Stimulated activated CD4-positive, alpha-beta T cell treated with anti-CD3 and anti-CD28 coated beads, TNF-alpha, amount 100 ng/mL, for 4 hours (primary cell): Measurements from ENCODE around the gene RAB40AL.
A peak's percentile ranks its signal among the peaks of the same experiment; 100 is the strongest.
"Not testable (repeated sequence)": the region's sequence is repeated elsewhere in the genome, so short reads cannot be mapped to it uniquely, and the experiment has no call there.

ENCODE experiments used
- DNase-seq, 3 experiments: peaks; one replicate each; pipeline ENCODE4 v3.0.0-alpha.2; 2020; ENCODE audit warnings: low read depth in 3 of 3

The RAB40AL gene, protein sequence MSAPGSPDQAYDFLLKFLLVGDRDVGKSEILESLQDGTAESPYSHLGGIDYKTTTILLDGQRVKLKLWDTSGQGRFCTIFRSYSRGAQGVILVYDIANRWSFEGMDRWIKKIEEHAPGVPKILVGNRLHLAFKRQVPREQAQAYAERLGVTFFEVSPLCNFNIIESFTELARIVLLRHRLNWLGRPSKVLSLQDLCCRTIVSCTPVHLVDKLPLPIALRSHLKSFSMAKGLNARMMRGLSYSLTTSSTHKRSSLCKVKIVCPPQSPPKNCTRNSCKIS

GRCh38 chrX:102936972-102937371 is at the start of gene RAB40AL:
Gene RAB40AL (plus strand): TSS chrX:102937272. CDS start chrX:102937319, 47 bp downstream.
- not testable (repeated sequence) for DNase-seq

GRCh38 chrX:102887687-102888086 is 49.4 kb upstream of the RAB40AL start:
- DNase-seq: no peak

GRCh38 chrX:102892103-102892502 is 45.0 kb upstream of the RAB40AL start:
- DNase-seq: no peak

DNA sequence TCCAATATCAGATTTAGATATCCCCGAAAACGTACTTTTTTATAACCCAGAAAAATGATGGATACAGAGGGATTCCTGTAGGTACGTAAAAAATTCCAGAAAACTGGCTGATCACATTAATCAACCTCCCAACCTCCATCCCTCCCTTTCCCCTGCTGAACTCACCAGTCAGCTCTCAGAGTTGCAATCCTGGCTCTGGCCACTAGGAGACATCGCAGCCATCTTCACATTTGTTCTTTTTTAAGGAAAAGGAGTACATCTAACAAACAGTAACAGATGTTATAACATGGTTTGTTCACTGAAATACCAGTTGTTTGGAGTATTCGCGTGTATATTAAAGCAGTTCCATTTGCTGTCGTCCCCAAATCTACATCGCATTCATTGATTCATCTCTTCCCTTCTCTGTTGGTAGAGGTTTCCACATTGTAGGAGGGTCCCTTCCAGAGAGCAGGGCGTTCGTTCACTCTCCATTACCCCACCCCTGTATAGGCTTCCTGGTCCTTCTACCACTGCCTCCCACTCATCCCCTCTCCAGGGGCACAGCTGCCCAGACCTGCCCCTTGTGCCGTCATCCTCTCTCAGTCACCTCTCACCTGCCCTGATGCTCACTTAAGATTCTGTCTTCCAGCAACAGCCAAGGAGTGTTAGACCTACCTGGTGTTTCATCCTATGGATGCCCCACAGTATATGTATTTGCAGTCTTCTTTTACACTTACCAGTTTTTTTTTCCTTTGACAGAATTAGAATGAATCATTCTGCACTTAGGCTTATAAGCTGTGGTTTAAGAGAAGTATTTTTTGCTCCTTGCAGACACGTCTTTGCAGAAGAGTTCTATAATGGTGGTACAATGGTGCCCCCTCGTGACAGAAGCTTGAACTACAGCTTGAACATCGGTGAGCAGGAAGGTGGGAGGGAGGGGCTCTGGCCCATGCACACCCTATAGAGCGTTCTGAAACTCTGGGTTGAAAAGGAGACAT is 36.8 kb upstream of the RAB40AL start:
- DNase-seq: peak; percentile 31 to 37 (median 32)

DNA sequence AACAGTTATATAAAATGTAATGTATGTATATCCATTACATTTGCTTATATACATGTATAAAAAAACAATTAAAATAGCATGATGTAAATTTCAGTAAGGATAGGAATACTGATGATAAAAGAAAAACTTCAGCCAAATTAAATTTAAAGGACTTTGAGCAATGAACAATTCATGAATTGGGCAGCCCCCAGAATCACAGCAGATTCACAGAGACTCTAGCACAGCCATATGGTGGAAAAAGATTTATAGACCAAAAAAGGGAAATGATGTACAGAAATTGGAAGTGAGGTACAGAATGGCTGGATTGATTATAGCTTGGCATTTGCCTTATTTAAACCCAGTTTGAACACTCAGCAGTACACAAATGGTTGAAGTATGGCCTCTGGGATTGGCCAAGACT is 34.7 kb upstream of the RAB40AL start:
- no peak for DNase-seq

DNA sequence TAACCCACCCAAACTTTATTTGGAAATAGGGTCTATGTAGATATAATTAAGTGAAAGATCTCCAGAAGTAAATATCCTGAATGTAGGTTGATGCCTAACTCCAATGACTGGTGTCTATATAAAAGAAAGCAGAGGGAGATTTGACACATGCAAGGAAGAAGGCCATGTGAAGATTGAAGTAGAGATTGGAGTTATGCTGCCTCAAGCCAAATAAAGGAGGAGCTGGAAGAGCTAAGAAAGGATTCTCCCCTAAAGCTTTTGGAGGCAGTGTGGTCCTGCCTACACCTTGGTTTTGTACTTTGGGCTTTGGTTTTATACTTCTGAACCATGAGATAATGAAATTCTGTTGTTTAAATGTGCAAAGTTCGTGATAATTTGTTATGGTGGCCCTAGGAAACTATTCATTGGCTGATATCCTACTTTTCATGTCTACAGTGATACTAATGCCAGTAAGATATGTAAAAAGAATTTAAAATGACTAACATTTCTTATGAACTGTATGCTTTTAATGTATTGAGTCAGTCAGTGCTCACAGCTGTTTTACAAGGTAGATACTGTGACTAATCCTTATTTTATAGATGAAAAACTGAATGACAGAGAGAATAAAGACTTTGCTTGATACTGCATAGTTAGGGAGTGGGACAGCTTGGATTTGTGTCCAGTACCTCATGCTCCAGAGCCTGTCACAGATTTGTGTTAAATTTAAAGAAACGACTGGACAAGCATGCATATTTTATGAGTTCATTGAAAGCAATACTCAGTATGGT is 5.9 kb upstream of the RAB40AL start:
- DNase-seq: no peak

GRCh38 chrX:102934624-102935023 is 2.4 kb upstream of the RAB40AL start:
- no peak for DNase-seq

GRCh38 chrX:102950908-102951866 is 14.1 kb downstream of the RAB40AL start:
- DNase-seq: peak; percentile 9 to 18 (median 10)

DNA sequence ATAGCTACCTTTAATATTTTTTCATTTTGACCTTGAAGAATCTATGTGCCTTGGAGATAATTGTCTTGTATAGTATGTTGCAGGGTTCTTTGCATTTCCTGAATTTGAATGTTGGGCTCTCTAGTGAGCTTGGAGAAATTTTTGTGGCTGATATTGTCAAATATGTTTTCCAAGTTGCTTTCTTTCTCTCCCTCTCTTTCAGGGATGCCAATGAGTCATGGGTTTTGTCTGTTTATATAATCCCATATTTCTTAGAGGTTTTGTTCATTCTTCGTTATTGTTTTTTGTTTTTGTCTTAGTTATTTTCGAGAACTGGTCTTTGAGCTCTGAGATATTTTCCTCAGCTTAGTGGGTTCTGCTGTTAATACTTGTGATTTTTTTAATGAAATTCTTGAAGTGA is 20.7 kb downstream of the RAB40AL start:
- DNase-seq: no peak

- DNase-seq: no peak
Measured at GRCh38 chrX:102958794-102959193, 21.7 kb downstream of the RAB40AL start.

DNA sequence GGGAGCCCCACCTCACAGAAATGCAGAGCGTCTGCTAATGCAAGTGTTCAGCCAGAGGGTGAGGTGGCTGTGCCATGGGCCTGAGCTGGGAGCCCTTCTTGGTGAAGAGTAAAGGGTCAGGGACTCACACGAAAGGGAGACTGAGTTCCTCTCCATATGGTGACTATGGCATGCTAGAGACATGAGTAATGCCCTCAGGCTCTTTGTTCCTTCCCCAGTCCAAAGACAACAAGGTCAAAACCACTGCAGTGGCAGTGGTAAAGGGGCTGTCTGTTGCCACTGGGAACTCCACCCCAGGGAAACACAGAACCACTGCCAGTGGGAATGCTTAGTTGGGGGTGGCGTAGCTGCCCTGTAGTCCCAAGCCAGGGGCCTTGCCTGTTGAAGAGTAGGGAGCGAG is 22.4 kb downstream of the RAB40AL start:
- DNase-seq: no peak

DNA sequence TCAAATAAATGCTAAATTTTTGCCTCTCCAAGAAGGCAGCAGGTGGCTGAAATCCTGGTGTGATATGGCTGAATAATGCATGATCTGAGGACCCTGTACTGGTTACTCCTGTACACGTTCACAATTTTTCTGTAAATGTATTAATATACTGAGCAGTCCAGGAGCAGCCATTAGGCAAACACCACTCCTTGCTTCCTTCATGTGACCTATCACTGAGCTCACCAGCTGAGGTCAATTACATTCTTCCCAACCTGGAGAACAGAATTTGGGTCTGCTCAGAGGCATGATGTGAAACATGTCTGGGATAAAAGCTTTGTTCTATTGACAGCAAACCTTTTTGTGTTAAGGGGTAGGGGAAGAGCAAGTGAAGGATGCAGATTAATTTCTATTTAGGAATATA is 26.9 kb downstream of the RAB40AL start:
- no peak for DNase-seq

DNA sequence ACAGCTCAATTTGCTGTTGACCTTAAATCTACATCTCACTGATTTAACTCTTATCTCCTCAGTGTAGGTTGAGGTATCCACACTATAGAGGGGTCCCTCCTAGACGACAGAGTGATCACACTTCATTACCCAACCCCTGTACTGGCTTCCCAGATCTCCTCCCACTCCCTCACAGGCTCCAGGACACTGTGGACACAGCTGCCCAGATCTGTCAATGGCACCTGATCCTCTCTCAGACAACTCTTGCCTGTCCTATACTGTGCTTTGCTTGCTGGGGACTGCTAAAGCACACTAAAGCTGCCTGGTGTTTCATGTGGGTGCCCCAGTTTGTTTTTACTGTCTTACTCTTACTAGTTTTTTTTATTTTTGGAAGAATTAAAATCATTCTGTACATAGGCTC is 27.9 kb downstream of the RAB40AL start:
- no peak for DNase-seq

DNA sequence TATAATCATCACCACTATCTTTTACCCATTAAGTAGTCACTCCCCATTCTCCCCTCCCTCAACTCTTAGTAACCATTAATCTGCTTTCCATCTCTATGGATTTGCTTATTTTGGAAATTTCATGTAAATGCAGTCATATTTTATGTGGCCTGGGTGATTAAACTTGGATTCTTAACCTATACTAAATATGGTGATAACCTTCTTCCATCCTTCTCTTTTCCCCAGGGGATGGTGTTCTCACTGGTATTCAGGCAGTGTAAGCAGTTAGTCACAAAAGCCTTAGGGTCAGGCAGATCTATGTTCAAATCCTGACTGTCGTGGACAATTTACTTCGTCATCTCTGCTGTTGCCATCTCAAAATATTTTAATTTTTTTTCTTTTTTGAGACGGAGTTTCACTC is 29.6 kb downstream of the RAB40AL start:
- no peak for DNase-seq

DNA sequence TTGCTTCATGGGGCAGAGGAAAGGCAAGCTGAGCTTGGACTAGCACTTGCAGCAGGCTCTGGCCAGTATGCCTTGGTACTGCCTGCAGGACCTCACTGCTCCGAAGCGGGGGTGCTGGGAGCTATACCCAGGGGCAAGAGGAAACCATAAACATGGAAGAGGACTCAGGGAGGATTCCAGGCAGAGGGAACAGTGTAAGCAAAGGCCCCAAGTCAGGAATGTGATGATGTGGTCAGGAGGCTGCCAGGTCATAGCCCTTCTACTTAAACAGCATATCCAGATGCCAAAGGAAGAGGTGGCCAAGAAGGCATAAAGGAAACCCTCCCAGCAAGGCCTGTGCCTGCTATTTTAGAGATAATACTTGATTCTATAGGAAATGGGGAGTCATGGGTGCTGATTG is 31.1 kb downstream of the RAB40AL start:
- DNase-seq: no peak

GRCh38 chrX:102971536-102971935 is 34.5 kb downstream of the RAB40AL start:
- DNase-seq: not testable (repeated sequence)

DNA sequence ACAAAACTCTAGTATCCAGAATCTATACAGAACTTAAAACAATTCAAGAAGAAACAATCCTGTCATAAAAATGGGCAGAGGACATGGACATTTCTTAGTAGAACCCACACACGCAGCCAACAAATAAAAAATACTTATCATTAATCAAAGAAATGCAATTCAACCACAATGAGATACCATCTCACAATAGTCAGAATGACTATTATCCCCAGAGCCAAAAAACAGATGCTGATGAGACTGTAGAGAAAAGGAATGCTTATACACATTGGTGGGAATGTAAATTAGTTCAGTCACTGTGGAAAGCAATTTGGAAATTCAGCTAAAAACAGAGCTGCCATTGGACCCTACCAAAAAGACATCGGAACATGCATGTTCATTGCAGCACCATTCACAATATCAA is 37.9 kb downstream of the RAB40AL start:
- no peak for DNase-seq

DNA sequence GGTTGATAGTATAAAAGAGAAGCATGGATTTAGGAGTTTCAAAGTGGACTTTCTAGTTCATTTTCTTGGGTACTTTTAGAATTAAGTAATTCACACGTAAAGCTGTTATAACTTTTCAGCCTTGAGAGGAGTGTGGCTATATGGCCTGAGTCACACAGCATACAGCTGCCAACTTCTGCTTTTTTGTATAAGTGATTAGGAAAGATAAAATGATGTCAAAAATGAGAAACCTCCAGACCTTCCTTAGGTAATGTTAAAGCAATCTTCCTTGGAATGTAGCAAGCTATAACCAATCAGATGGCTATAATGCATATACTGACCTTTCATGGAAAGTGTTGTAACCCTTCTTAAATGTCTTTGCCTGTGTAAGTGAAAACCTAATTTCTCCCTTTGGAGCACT is 39.2 kb downstream of the RAB40AL start:
- no peak for DNase-seq

GRCh38 chrX:102976793-102977495 is 39.9 kb downstream of the RAB40AL start:
- DNase-seq: no peak

DNA sequence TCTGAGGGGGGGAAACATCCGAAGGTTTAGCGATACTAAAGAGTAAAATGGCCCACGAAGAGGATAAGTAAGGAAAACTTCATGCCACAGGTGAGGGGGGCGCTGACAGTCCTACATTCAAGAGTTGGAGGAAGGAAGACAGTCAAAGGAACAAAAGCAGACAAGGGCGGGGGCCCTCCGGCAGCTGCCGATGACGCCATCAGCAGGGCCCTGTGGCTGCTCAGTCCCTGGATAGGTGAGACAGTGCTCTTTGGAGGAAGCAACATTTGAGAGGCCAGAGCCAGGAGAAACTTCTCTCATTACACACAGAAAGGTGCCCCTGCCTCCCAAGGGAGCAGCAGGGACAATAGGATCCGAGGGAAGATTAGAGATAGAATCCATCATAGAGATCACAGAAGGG is 41.5 kb downstream of the RAB40AL start:
- no peak for DNase-seq
